ENCODE measurements around the gene PPP1R26.
"Not testable (repeated sequence)": the region's sequence is repeated elsewhere in the genome, so short reads cannot be mapped to it uniquely, and the experiment has no call there.

Gene PPP1R26

DNA sequence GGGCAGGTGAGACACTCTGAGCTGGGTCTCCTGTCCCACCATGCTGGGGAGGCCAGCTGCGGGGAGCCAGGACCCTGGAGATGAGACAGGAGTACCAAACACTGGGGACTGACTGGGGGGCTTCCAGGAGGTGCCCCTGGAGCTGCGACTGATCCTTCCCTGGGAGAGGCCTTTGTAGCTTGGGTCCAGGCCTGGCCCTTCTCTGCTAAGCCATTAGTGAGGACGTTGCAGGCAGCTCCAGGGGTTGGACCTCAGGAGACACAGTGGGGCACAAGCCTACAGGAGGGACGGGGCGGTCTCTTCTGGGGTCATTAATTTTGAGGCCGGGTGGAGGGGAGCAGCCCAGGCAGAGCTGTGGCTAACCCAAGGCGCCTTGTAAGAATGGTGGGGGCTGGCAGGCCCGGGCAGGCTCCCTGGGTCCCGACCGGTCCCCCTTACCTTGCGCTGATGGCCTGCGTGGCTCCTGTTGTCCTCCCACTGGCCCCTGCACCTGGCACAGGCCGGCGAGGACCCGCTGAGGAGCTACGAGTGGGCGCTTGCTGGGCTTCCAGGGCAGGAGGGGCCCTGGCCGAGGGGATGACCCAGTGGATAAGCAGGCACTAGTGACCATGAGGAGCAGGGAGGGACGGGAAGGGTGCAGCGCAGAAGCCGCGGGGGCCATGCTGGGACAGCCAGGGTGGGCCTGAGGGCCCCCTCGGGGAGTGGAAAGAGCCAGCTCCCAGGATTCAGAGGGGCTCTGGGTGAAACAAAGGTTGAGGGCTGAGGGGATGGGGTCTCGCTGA is 26.0 kb downstream of the PPP1R26 start:
- DNase-seq, result no peak

GRCh38 chr9:135506327-135507103 is 26.9 kb downstream of the PPP1R26 start:
- no peak for DNase-seq

DNA sequence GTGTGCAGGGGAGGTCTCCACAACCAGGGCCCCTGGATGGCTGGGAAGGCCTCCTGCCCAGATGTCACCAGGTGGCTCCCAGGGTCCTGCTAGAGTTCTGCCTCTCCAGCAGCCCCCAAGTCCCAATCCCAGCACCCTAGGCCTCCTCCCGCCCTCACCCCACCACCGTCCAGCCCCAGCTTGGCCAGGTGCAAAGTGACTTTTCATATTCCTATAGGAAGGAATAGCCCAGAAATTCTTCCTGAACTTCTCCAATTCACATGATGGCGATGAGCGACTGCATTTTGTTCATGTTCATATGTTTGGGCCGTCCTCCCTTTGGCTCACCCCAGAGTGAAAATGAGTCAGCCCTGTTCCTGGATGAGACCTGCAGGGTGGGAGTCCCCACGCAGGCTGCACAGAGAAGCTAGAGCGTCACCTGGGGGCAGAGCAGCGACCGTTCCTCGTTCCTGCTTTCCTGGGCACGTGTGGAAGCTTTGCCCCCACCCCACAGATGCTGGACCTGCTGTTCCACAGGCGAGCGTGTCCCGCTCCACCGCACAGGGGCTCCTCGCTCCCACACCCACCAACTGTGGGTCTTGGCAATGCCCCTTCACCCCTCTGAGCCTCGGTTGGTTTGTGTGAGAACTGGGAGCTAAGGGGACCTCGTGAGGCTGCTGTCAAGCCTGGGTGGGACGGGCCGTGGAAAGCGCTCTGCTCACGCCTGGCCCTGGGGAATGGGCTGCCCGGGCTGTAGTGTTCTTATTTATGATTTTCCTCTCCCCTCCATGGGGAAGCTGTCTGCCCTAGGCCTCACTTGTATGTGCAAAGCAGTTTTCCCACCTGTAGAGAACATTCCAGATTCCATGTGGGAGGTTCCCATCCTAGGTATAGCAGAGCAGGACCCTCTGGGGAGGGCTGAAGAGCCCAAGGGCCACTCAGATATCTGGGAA is 27.8 kb downstream of the PPP1R26 start:
- no peak for DNase-seq

DNA sequence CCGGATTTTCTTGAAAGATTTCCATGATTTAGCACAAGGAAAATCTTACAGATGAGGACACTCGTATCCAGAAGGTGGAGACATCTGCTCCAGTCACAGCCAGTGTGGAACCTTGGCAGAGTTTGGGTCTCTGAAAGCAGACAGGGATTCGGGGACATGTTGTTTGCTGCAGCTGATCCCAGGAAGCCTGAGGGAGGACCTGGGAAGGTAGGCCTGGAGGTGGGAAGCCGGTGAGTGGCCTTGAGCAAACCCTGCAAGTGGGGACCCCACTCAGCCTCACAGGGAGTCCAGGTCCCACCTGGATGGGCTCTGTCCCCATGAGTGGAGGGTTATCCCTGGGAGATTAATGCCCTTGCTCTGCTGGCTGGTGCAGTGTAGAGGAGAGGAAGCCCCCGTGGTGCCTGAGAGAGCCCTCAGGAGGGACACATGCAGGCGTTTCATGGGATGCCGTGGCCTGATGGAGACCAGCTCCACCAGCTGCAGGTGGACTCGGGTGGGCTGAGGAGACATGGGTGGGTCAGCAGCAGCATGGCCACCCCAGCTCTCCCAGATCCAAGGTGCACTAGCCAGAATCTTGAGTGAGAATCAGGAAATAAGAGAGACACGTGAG is 28.7 kb downstream of the PPP1R26 start:
- no peak for DNase-seq

DNA sequence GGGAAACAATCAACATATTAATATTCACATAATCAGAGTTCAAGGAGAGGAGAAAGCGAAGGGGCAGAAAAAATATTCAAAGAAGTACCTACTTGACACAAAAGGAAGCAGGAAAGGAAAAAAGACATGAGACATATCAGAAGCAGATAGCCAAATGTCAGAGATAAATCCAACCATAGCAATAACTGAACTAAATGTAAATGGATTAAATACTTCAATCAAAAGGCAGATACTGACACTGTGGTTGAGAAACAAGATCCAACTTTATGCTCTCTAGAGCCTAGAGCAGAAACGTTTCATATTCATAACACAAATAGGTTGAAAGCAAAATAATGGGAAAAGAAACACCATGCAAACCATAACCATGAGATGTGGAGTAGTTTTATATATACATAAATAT is 29.9 kb downstream of the PPP1R26 start:
- DNase-seq, result no peak

- DNase-seq, result no peak
These were observed 32.6 kb downstream of the PPP1R26 start for GRCh38 chr9:135512241-135512603.

- DNase-seq, result no peak
These were observed 33.3 kb downstream of the PPP1R26 start for GRCh38 chr9:135512904-135513303.

- DNase-seq, result no peak
These were observed 33.8 kb downstream of the PPP1R26 start for GRCh38 chr9:135513351-135513846.

- DNase-seq, result not testable (repeated sequence)
These were observed 34.3 kb downstream of the PPP1R26 start for GRCh38 chr9:135513906-135514305.

- DNase-seq, result no peak
These were observed 34.9 kb downstream of the PPP1R26 start for GRCh38 chr9:135514342-135515082.

- DNase-seq, result no peak
These were observed 35.7 kb downstream of the PPP1R26 start for GRCh38 chr9:135515083-135515951.

GRCh38 chr9:135516132-135516860 is 36.7 kb downstream of the PPP1R26 start:
- DNase-seq, result no peak

GRCh38 chr9:135517407-135517822 is 37.8 kb downstream of the PPP1R26 start:
- DNase-seq, result no peak

DNA sequence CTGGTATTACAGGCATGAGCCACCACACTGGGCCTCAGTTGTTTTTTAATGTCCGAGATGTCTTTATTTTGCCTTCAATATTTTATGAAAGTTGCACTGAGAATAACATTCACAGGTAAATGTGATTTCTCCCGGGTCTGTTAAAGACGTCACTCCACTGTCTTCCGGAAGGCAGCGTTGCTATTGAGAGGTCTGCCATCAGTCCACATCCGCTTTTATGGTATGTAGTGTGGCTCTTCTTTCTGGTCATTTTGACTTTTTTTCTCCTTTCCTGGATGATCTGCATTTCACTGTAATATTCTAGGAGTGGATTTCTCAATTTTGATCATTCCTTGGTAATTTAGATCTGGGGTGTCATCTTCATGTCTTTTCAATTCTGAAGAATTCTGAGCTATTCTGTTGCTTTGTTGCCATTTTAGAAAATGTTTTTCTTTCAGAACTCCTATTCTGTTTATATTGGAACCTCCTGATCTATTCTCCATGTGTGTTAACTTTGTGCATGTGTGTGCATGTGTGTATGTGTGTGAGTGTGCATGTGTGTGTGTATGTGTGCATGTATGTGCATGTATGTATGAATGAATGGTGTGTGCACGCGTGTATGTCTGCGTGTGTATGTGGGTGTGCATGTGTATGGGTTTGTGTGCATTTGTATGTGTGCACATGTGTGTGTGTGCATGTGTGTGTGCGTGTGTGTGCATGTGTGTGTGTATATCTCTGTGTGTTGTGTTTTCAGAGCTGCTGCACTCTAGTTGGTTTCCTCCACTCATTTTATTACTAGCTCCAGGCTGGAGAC is 39.8 kb downstream of the PPP1R26 start:
- DNase-seq, result no peak

GRCh38 chr9:135520916-135521607 is 41.5 kb downstream of the PPP1R26 start, which contains the start of gene LCN1:
Gene LCN1, plus strand, starts transcription at chr9:135521440. Its CDS starts 58 bp downstream, at chr9:135521498.
- no peak for DNase-seq

GRCh38 chr9:135521608-135522095 is 42.1 kb downstream of the PPP1R26 start:
- no peak for DNase-seq

DNA sequence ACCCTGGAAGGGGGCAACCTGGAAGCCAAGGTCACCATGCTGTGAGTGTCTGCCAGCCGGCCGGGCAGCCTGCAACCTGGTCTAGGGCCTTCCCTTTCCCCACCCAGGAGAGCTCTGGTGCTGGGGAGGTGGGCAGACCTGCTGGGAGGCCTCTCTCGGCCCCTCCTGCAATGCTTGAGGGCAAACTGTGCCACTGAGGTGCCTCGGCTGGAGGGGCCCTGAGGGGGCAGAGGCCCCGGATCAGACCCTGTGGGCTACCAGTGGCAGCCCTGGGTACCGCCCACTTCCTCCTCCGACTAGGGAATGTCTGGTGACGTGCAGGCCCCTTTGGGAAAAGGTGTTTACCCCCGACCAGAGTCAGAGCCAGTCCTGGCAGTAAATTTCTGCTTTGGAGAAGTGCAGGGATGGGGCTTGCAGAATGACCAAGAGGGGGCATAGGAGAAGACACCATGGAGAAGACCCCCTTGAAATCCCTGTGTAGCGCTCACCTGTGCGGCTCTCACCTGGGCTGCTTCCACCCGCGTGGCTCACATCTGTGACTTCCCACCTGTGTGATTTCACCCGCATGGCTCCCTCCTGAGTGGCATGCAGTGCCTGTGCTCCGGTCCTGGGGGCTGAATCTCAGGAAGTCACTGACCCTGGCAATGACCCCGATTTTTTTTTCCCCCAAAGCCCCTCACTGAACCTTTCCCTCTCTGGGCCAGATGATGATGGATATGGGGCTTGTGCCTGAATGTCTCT is 42.7 kb downstream of the PPP1R26 start:
- DNase-seq, result no peak

Data from activated T-cell treated with anti-CD3 and anti-CD28 coated beads, Interleukin-2, amount 50 U/mL, for 1 hour (primary cell).